Pulmonary artery endothelial cell (primary cell): Measurements from ENCODE around the gene TTC28. TPM values are rescaled to one million over a fixed set of nuclear protein-coding genes. Genes with fewer than 3 reads are reported as not detected.

ENCODE experiments used
- DNase-seq: peaks from one replicate; pipeline ENCODE4 v3.0.0-alpha.2; 2011; ENCODE audit warnings: low read depth, low spot score
- total RNA-seq: library from RNA; depleted of rRNA; stranded (reverse); fragments of >200 nt; gene quantifications from 2 replicates; pipeline ENCODE4 v1.2.3, GENCODE V29; 2014

Gene TTC28
- total RNA-seq, 1 donor from 2014 or later: 15.6 TPM

DNA sequence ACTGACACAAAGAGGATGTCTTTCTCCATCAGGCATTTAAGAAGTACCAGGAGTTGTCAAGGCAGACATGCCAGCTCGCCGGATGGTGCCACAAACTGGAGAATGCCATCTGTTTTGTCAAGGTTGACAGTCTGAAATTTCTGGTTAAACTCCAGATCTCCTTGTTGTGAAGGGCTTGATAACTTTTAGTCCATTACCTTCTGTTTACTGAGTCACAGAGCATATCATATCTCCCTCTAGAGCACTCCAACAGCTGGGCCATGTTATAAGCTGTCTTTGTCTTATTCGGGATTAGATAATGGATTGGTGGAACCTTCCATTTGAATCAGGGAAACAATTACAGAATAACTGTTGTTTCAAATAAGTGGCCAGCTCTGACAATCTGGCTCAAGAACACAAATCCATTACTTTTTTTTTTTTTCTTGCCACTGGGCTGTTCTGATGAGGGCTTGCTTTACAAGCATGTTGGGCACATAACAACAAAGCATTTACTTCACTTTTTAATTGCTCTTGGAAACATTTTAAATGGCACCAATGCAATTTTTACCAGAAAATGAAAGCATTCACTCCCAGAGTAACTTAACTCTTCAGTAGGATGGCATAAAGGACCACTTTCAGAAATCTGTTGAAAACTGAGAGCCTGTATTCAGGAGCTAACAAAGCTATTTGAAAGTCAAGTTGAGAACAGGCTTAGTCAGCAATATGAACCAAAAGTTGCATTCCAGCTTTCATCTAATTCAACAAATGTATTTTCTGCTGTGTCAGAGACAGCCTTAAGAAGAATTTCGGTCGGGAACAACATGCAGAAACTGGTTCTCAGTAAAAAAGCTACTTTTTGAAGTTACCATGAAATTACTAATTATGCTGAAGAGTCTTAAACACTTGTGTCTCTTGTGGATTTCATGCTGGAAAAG lies 533.0 kb downstream of the TTC28 start:
- no peak for DNase-seq

GRCh38 chr22:28143961-28144745 lies 535.5 kb downstream of the TTC28 start:
- DNase-seq: no peak

- no peak for DNase-seq
These were observed 536.3 kb downstream of the TTC28 start for GRCh38 chr22:28143241-28143865.

- DNase-seq: no peak
These were observed 537.2 kb downstream of the TTC28 start for GRCh38 chr22:28142361-28142961.

GRCh38 chr22:28141614-28142013 lies 538.0 kb downstream of the TTC28 start:
- DNase-seq: no peak

GRCh38 chr22:28139961-28140360 lies 539.7 kb downstream of the TTC28 start:
- no peak for DNase-seq

DNA sequence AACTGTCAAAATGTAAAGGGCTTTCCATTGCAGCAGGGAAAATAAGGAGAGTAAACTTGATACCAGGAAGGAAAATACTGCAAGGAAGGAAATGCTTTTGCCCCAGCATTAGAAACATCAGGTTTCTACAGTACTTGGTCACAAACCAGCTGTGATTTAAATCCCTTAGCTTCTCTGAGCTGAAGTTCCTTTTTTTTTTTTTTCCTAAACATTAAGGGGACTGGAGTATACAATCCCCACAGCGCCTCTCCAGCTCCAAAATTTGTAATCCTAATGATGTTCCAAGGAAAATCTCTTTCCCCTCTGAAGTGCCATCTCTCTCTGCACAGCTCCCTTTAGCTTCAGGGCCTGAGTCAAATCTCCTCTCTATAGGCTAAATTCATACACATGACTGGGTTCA lies 540.1 kb downstream of the TTC28 start:
- no peak for DNase-seq

DNA sequence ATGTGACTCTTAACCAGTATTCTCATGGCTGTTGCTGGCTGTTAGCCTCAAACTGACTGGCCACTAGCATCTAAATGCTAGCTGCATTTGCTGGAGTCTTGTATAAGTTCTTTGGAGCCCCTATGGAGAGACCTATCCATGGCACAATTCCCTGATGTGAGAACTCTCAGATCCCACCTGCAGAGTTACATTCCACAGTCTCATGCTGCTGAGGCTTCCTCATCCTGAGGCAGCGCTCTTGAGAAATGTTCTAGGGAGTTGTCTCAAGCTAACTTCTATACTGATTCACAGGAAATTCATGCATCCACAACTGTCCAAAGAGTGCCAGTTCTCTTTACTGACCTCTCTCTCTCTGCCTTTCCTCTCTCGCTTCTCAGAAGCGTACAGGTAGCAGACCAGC lies 542.6 kb downstream of the TTC28 start:
- no peak for DNase-seq

DNA sequence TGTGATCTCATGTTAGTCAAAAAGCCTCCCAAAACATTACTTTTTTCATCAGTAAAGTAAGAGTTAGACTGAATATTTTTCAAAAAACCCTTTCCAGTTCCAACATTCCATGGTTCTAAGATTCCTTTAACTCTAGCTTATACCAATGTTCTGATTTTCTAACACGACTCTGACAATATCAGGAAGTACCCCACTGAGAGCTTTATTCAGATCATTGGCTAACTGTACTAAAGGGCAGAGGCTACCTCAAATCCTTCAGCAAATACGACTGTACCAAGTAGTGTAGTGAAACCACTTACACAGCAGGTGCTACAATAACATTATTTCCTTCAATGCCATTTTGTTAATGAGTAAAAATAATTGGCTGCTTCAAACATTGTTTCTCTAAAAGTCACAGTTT lies 547.2 kb downstream of the TTC28 start:
- DNase-seq: no peak

DNA sequence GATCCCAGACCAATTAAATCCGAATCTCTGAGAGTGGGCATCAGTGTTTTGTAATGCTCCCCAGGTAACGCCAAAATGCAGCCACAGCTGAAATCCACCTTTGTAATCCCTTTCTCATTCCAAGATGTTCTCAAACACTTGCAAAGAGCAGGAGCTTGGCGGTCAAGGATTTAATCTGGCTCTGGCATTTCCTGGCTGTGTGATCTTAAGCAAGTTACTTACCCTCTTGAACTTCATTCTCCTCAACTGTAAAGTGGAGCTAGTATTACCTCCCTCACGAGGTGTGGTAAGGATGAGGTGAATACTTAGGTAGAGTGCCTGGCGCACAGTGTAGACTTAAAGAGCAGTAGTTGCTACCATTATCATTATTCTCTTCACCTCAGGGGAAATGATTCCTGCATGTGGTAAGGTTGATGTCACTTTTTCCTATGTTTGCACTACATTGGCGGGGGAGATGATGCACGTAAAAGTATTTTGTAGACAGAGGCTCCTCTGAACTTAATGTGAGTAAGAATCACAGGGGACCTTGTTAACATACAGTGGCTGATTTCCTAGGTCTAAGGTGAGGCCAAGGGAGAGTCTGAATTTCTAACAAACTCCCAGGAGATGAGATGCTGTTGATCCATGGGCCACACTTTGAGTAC lies 550.2 kb downstream of the TTC28 start:
- DNase-seq: no peak

DNA sequence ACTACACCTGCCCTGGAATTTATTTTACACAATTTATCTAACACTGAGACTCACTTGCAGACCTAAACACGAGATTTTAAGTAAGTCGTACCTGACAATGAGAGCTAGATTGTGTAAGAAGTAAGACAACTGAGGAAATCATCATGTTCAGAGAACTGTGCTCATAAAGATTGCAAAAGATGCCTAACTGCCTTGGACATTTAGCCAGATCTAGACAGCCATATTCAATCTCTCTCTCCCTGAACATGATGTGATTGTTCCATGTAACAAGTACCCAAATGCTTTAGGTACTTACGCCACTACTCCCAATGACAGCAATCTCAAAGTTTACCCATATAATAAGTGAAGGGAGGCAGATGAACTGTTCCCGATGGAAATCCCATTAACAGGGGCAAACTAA lies 550.8 kb downstream of the TTC28 start:
- DNase-seq: no peak

GRCh38 chr22:28125799-28126198 lies 553.8 kb downstream of the TTC28 start:
- DNase-seq: no peak

GRCh38 chr22:28123989-28124766 lies 555.5 kb downstream of the TTC28 start:
- no peak for DNase-seq

GRCh38 chr22:28120691-28121592 lies 558.7 kb downstream of the TTC28 start:
- DNase-seq: no peak

- DNase-seq: no peak
These were observed 560.5 kb downstream of the TTC28 start for GRCh38 chr22:28118957-28119631.

GRCh38 chr22:28116219-28116673 lies 563.4 kb downstream of the TTC28 start:
- DNase-seq: no peak

GRCh38 chr22:28115426-28115825 lies 564.2 kb downstream of the TTC28 start:
- no peak for DNase-seq

GRCh38 chr22:28112548-28113043 lies 567.0 kb downstream of the TTC28 start:
- DNase-seq: no peak

- no peak for DNase-seq
These were observed 567.5 kb downstream of the TTC28 start for GRCh38 chr22:28112190-28112544.
